HUES6 (cell line): Measurements from ENCODE around the gene SDR42E2.

ENCODE experiments used
- H3K27ac ChIP-seq: 2 replicates; pipeline ENCODE4 v1.7.0; 2013; ENCODE audit warnings: low read depth, mild to moderate bottlenecking, low read length, inconsistent platforms
- H3K27me3 ChIP-seq: 2 replicates; pipeline ENCODE4 v1.6.1; 2013; ENCODE audit warnings: low read length; ENCODE audit not compliant: control insufficient read depth, insufficient read depth
- H3K36me3 ChIP-seq: 2 replicates; pipeline ENCODE4 v1.6.1; 2013; ENCODE audit warnings: low read length; ENCODE audit not compliant: control insufficient read depth, insufficient read depth
- H3K4me1 ChIP-seq: 2 replicates; pipeline ENCODE4 v1.6.1; 2013; ENCODE audit warnings: low read length; ENCODE audit not compliant: control insufficient read depth, insufficient read depth
- H3K4me3 ChIP-seq: 2 replicates; pipeline ENCODE4 v1.5.1; 2013; ENCODE audit warnings: low read depth, low read length
- H3K9ac ChIP-seq: one replicate; pipeline ENCODE4 v1.6.1; 2013; ENCODE audit warnings: mild to moderate bottlenecking, low read length
- H3K9me3 ChIP-seq: 2 replicates; pipeline ENCODE4 v1.6.1; 2013; ENCODE audit warnings: low read depth, low read length; ENCODE audit not compliant: control insufficient read depth, insufficient read depth

Gene SDR42E2

GRCh38 chr16:22232277-22233036 is 70.2 kb downstream of the SDR42E2 start:
- Histone ChIP-seq H3K9me3 (no peaks in the 10 kb centered on the region), H3K4me1 (no peaks in the 10 kb centered on the region), H3K9ac (no peak overlapping the region), H3K36me3 (peaks cover 4% of the 10 kb centered on the region), H3K27me3 (no peaks in the 10 kb centered on the region), H3K4me3 (no peak overlapping the region), H3K27ac (no peak overlapping the region)

- Histone ChIP-seq H3K36me3 (peaks cover 4% of the 10 kb centered on the region), H3K27ac (no peak overlapping the region), H3K9me3 (no peaks in the 10 kb centered on the region), H3K4me1 (no peaks in the 10 kb centered on the region), H3K9ac (no peak overlapping the region), H3K27me3 (no peaks in the 10 kb centered on the region), H3K4me3 (no peak overlapping the region)
Observed at GRCh38 chr16:22233037-22233372, 70.7 kb downstream of the SDR42E2 start.

GRCh38 chr16:22235839-22236745 is 73.8 kb downstream of the SDR42E2 start:
- Histone ChIP-seq H3K27me3 (no peaks in the 10 kb centered on the region), H3K4me3 (no peak overlapping the region), H3K36me3 (no peaks in the 10 kb centered on the region; the same call in 1 of the 2 replicates), H3K27ac (no peak overlapping the region), H3K4me1 (no peaks in the 10 kb centered on the region), H3K9ac (no peak overlapping the region), H3K9me3 (no peaks in the 10 kb centered on the region)

- Histone ChIP-seq H3K9me3 (no peaks in the 10 kb centered on the region), H3K4me1 (no peaks in the 10 kb centered on the region), H3K9ac (no peak overlapping the region), H3K27ac (no peak overlapping the region), H3K36me3 (peaks cover under 1% of the 10 kb centered on the region; the same call in 1 of the 2 replicates), H3K27me3 (no peaks in the 10 kb centered on the region), H3K4me3 (no peak overlapping the region)
Observed at GRCh38 chr16:22239131-22239805, 77.0 kb downstream of the SDR42E2 start.

- Histone ChIP-seq H3K9me3 (no peaks in the 10 kb centered on the region), H3K9ac (no peak overlapping the region), H3K27me3 (no peaks in the 10 kb centered on the region), H3K36me3 (peaks cover 5% of the 10 kb centered on the region; the same call in 1 of the 2 replicates), H3K27ac (no peak overlapping the region), H3K4me1 (no peaks in the 10 kb centered on the region), H3K4me3 (no peak overlapping the region)
Observed at GRCh38 chr16:22240023-22240710, 77.9 kb downstream of the SDR42E2 start.
